T-helper 2 cell treated with Interferon-gamma antibody and Interleukin-4, amounts not matched to agents 5 μg/mL and 100 μg/mL, for 36 hours (primary cell): Measurements from ENCODE around the gene CDH13.

Source experiments
- DNase-seq: peaks from one replicate; pipeline ENCODE4 v3.0.0; 2021; ENCODE audit warnings: low spot score
- H3K27ac Mint-ChIP-seq: one replicate; pipeline ENCODE4 v1.8.0; 2021; ENCODE audit warnings: mild to moderate bottlenecking, mixed read lengths
- H3K27me3 Mint-ChIP-seq: one replicate; pipeline ENCODE4 v1.8.0; 2021; ENCODE audit warnings: low read depth, mixed read lengths
- H3K36me3 Mint-ChIP-seq: one replicate; pipeline ENCODE4 v1.8.0; 2021; ENCODE audit warnings: low read depth, mixed read lengths
- H3K4me1 Mint-ChIP-seq: one replicate; pipeline ENCODE4 v1.8.0; 2021; ENCODE audit warnings: low read depth, mixed read lengths
- H3K4me3 Mint-ChIP-seq: one replicate; pipeline ENCODE4 v1.8.0; 2022; ENCODE audit warnings: mild to moderate bottlenecking, moderate library complexity, mixed read lengths
- H3K9me3 Mint-ChIP-seq: one replicate; pipeline ENCODE4 v1.8.0; 2021; ENCODE audit warnings: mixed read lengths

Gene CDH13

GRCh38 chr16:82626791-82627261 lies at the start of gene CDH13:
Gene CDH13 (plus strand): TSS chr16:82626969.
- Mint-ChIP-seq H3K36me3 (no peaks in the 10 kb centered on the region), H3K27me3 (peaks cover 69% of the 10 kb centered on the region), H3K4me3 (no peak within 1 kb of the TSS), H3K27ac (no peak within 1 kb of the TSS), H3K4me1 (no peaks in the 10 kb centered on the region), H3K9me3 (no peaks in the 10 kb centered on the region)
- DNase-seq: no peak

DNA sequence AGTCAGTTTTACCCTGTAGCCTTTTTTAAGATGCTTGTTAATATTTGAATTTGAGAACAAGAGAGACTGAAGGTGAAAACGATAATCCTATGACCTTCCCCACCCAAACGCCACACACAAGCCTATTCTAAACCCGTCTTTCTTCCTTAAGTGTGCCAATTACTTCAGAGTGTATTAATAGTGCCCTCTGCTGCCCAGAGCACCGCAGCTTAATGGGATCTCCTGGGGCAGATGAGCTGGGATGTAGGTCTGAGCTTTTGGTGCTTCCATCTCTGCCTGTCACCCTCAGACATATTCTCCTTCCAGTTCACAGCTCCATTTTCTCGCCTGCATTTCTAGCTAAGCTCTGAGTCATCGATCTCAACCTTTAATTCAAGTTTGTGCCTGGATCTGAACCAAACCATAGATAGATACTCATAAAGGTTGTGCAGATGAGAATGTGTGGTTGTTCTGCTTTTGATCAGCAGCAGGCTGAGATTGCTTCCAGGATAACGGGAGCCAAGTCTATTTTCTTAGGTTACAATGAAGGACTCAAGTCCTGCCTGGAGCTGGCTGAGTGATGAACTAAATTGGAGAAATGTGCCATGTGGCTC lies 46.4 kb upstream of the CDH13 start:
- no peak overlapping the region for H3K4me3 Mint-ChIP-seq
- no peaks in the 10 kb centered on the region for H3K27me3 Mint-ChIP-seq
- DNase-seq: no peak
- H3K36me3 Mint-ChIP-seq: no peaks in the 10 kb centered on the region
- no peaks in the 10 kb centered on the region for H3K9me3 Mint-ChIP-seq
- H3K4me1 Mint-ChIP-seq: no peaks in the 10 kb centered on the region
- H3K27ac Mint-ChIP-seq: no peak overlapping the region

GRCh38 chr16:82582975-82583374 lies 43.8 kb upstream of the CDH13 start:
- H3K27me3 Mint-ChIP-seq: no peaks in the 10 kb centered on the region
- H3K9me3 Mint-ChIP-seq: no peaks in the 10 kb centered on the region
- no peaks in the 10 kb centered on the region for H3K36me3 Mint-ChIP-seq
- H3K4me1 Mint-ChIP-seq: no peaks in the 10 kb centered on the region
- H3K27ac Mint-ChIP-seq: no peak overlapping the region
- DNase-seq: no peak
- no peak overlapping the region for H3K4me3 Mint-ChIP-seq

DNA sequence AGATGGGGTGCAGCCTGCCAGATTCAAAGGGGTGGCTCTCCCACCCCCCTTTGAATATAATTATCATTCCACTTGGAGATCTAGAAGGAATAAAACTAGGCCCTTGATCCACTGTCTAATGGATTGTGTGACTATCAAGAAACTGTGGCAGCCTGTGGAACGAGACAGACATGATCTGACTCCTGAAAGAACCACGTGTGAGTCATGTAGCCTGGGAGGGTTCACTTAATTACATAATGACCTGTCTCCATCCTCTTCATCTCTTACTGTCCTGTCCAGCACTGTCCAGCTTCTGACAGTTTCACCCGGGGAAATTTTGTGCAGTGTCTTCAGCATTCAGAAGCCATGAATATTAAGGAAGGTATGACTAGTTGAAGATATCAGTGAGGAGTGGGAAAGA lies 43.3 kb upstream of the CDH13 start:
- H3K4me3 Mint-ChIP-seq: no peak overlapping the region

GRCh38 chr16:82584553-82585152 lies 42.1 kb upstream of the CDH13 start:
- H3K27me3 Mint-ChIP-seq: no peaks in the 10 kb centered on the region
- no peaks in the 10 kb centered on the region for H3K4me1 Mint-ChIP-seq
- H3K4me3 Mint-ChIP-seq: no peak overlapping the region
- no peak overlapping the region for H3K27ac Mint-ChIP-seq
- no peaks in the 10 kb centered on the region for H3K36me3 Mint-ChIP-seq
- no peak for DNase-seq
- no peaks in the 10 kb centered on the region for H3K9me3 Mint-ChIP-seq

More for the DNA sequence above, 43.3 kb upstream of the CDH13 start:
- no peaks in the 10 kb centered on the region for H3K36me3 Mint-ChIP-seq
- no peak overlapping the region for H3K27ac Mint-ChIP-seq
- no peaks in the 10 kb centered on the region for H3K27me3 Mint-ChIP-seq
- no peaks in the 10 kb centered on the region for H3K9me3 Mint-ChIP-seq
- H3K4me1 Mint-ChIP-seq: no peaks in the 10 kb centered on the region
- no peak for DNase-seq

- H3K27ac Mint-ChIP-seq: no peak overlapping the region
- no peaks in the 10 kb centered on the region for H3K36me3 Mint-ChIP-seq
- no peak for DNase-seq
- H3K27me3 Mint-ChIP-seq: no peaks in the 10 kb centered on the region
- no peaks in the 10 kb centered on the region for H3K9me3 Mint-ChIP-seq
- H3K4me1 Mint-ChIP-seq: no peaks in the 10 kb centered on the region
- no peak overlapping the region for H3K4me3 Mint-ChIP-seq
Observed at GRCh38 chr16:82585675-82586074, 41.1 kb upstream of the CDH13 start.

DNA sequence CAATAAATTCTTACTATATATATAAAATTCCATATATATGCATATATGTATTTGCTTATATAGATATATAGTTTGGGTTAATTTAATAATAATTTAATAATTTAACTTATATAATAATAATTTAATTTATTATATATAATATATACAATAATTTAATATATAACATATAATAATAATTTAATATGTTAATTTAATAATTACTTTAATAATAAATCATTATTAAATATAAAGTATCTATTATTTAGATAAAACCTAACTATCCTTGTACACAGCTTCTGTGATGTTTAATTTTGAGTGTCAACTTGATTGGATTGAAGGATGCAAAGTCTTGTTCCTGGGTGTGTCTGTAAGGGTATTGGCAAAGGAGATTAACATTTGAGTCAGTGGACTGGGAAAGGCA lies 40.6 kb upstream of the CDH13 start:
- DNase-seq: no peak
- Mint-ChIP-seq H3K4me1 (no peaks in the 10 kb centered on the region), H3K4me3 (no peak overlapping the region), H3K36me3 (no peaks in the 10 kb centered on the region), H3K9me3 (no peaks in the 10 kb centered on the region), H3K27ac (no peak overlapping the region), H3K27me3 (no peaks in the 10 kb centered on the region)

- Mint-ChIP-seq H3K4me1 (no peaks in the 10 kb centered on the region), H3K9me3 (no peaks in the 10 kb centered on the region), H3K4me3 (no peak overlapping the region), H3K27me3 (no peaks in the 10 kb centered on the region), H3K27ac (no peak overlapping the region), H3K36me3 (no peaks in the 10 kb centered on the region)
- no peak for DNase-seq
Observed at GRCh38 chr16:82587289-82587688, 39.5 kb upstream of the CDH13 start.

GRCh38 chr16:82589407-82589806 lies 37.4 kb upstream of the CDH13 start:
- H3K27me3 Mint-ChIP-seq: no peaks in the 10 kb centered on the region
- no peaks in the 10 kb centered on the region for H3K9me3 Mint-ChIP-seq
- no peak overlapping the region for H3K4me3 Mint-ChIP-seq

DNA sequence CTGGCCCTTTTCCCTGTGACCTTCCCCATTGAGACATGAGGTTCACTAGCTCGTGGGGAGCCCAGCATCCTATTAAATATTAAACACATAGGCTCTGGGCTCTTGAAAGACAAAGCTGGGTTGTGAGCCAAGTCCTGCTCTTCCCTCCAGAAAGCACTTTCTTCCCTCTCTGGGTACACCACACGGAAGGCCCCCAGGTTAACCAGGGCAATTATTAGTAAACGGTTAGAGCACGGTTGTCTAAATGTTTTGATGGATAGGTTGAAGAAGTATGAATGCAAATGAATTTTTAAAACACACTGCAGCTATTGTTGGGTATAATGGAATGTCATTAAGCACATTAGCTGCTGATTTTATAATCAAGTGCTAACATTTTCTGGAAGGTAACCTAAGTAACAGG lies 32.7 kb upstream of the CDH13 start:
- Mint-ChIP-seq H3K27me3 (no peaks in the 10 kb centered on the region), H3K4me1 (no peaks in the 10 kb centered on the region)

More at GRCh38 chr16:82589407-82589806, 37.4 kb upstream of the CDH13 start:
- Mint-ChIP-seq H3K4me1 (no peaks in the 10 kb centered on the region), H3K27ac (no peak overlapping the region), H3K36me3 (no peaks in the 10 kb centered on the region)
- no peak for DNase-seq

DNA sequence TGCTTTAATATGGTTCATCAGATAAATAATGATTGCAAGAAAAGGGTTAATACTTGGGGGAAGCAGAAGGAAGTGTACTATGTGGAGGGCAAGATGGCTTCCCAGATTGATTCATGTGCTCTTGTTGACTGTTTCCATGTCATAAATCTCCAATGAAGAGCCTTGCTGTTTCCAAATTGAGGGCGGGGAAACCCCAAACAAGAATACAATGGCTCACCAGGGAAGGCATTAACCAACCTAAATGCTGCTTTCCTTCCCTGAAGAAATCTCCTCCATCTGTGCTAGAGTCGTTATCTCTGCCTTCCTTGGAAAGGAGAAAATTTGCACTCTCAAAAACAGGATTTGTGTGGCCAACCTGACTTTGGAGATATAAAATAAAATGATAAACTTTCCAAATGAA lies 28.0 kb upstream of the CDH13 start:
- Mint-ChIP-seq H3K4me3 (no peak overlapping the region), H3K36me3 (no peaks in the 10 kb centered on the region)

More for the DNA sequence above, 32.7 kb upstream of the CDH13 start:
- Mint-ChIP-seq H3K27ac (no peak overlapping the region), H3K9me3 (no peaks in the 10 kb centered on the region), H3K36me3 (no peaks in the 10 kb centered on the region), H3K4me3 (no peak overlapping the region)
- DNase-seq: no peak

DNA sequence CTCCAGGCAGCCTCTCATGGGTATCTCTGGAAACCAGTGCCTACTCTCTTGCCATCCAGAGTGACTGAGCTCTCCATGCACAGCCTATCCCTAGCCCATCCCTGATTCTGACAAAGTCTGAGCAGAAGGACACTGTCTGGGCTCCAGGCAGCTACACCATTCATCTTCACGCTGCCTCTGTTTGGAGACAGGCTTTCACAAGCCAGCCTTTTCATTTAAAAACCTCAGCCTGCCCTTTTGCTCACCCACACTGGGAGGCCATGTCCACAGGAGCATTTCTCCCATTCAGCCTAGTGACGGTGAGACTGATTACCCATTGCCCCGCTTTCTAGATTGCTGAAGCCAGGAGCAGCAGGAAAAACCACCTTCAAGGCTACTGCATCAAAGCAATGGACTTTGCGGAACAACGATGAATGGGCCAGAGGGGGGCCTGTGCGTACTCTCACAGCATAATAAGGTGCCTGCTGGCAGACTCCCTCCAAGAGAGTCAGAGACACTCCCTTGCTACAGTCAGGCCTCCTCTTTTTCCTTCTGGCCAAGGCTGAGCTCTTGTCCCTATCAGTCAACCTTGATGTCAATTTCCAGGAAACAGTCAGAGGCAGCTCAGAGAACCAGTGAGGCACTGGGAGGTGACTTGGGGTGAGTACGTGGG lies 24.7 kb upstream of the CDH13 start:
- Mint-ChIP-seq H3K4me3 (no peak overlapping the region), H3K4me1 (no peaks in the 10 kb centered on the region), H3K9me3 (no peaks in the 10 kb centered on the region), H3K36me3 (no peaks in the 10 kb centered on the region), H3K27ac (no peak overlapping the region), H3K27me3 (no peaks in the 10 kb centered on the region)
- DNase-seq: no peak

More for the DNA sequence above, 28.0 kb upstream of the CDH13 start:
- no peaks in the 10 kb centered on the region for H3K4me1 Mint-ChIP-seq
- H3K9me3 Mint-ChIP-seq: no peaks in the 10 kb centered on the region
- H3K27me3 Mint-ChIP-seq: no peaks in the 10 kb centered on the region
- DNase-seq: no peak
- no peak overlapping the region for H3K27ac Mint-ChIP-seq

GRCh38 chr16:82603784-82604411 lies 22.9 kb upstream of the CDH13 start:
- Mint-ChIP-seq H3K27ac (no peak overlapping the region), H3K36me3 (no peaks in the 10 kb centered on the region), H3K9me3 (no peaks in the 10 kb centered on the region), H3K4me3 (no peak overlapping the region), H3K4me1 (no peaks in the 10 kb centered on the region), H3K27me3 (no peaks in the 10 kb centered on the region)
- DNase-seq: no peak

DNA sequence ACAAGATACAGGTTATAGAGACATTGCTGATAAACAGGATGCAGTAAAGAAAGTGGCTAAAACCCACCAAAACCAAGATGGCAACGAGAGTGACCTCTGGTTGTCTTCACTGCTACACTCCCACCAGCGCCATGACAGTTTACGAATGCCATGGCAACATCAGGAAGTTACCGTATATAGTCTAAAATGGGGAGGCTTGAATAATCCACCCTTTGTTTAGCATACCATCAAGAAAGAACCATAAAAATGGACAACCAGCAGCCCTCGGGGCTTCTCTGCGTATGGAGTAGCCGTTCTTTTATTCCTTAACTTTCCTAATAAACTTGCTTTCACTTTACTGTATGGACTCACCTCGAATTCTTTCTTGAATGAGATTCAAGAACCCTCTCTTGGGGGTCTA lies 21.7 kb upstream of the CDH13 start:
- H3K4me1 Mint-ChIP-seq: no peaks in the 10 kb centered on the region
- H3K27me3 Mint-ChIP-seq: peaks cover 1% of the 10 kb centered on the region
- DNase-seq: no peak
- H3K4me3 Mint-ChIP-seq: no peak overlapping the region
- H3K27ac Mint-ChIP-seq: no peak overlapping the region
- H3K36me3 Mint-ChIP-seq: no peaks in the 10 kb centered on the region
- H3K9me3 Mint-ChIP-seq: no peaks in the 10 kb centered on the region
